MV-4-11 (cell line): ENCODE data around the gene SLU7.
A peak's percentile ranks its signal among the peaks of the same experiment; 100 is the strongest.

Experiments
- DNase-seq: peaks from one replicate; lab custom pipeline; 2025; lab: John Stamatoyannopoulos, UW

Gene SLU7

DNA sequence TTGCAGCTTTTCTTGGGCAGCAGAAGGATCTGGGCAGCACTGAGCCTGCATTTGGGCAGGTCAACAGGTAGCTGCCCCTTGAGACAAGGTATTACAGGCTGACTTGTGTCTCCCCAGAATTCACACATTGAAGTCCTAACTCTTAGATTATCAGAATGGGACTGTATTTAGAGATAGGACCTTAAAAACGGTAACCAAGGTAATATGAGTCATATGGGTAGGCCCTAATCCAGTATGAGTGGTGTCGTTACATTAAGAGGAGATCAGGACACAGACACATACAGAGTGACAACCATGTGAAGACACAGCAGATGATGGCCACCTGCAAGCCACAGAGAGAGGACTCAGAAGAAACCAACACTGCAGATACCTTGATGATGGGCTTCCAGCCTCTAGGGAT lies 51.6 kb downstream of the SLU7 start:
- no peak for DNase-seq

- DNase-seq: no peak
Observed at GRCh38 chr5:160366230-160366629, 52.7 kb downstream of the SLU7 start.

DNA sequence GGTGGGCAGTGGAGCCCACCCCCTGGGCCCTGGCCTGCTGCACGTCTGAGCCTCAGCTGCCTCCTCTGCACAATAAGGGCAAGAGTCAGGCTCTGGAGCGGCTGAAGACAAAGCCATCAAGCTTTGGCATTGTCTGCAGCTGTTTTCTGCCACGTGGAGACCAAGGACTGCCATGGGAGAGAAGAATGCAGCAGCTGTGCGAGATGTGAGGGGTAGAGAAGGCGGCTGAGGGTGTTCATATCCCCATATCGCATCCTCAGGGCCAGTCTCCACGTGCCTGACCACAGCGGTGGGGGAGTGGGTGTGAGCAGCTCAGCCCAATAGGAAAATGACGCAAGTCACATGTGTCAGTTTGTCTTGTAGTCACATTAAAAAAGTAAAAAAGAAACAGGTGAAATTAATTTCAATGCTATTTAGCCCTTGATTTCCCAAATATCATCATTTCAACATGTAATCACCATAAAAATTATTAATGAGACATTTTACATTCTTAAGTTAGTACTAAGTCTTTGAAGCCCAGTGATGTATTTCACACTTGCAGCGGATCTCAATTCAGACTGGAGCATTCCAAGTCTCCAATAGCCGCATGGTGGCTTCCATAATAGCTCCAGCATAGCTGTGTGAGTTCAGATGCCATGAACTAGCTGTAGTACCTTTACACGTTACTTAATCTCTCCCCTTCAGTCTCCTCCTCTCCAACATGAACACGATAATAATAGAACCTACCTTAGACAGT lies 55.1 kb downstream of the SLU7 start:
- DNase-seq: no peak

- no peak for DNase-seq
Observed at GRCh38 chr5:160363211-160363610, 55.7 kb downstream of the SLU7 start.

DNA sequence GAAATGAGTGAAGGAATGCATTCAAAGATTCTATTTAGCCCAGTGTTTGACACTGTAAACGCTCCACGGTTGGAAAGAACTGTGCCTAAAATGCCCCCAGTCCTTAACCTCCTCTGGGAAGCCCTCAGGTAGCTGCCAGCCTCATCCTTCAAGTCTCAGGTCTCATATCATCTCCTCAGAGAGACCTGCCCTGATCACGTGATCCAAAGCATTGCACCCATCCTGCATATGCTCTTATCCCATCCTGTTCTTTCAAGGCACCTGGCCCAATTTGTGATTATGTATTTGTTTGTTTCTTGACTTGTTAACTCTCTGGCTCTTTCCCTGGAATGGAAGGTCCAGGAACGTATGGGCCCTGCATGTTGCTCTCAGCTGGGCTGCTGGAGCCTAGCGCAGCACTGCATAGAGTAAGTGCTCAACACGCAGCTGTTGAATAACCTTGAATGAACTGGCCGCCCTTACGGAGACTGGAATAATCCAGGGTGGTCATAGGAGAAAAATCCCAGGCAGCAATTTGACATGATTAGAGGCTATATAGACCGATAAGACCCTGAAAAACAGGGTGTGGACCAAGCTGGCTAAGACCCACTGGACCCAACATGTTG lies 57.2 kb downstream of the SLU7 start:
- DNase-seq: no peak

DNA sequence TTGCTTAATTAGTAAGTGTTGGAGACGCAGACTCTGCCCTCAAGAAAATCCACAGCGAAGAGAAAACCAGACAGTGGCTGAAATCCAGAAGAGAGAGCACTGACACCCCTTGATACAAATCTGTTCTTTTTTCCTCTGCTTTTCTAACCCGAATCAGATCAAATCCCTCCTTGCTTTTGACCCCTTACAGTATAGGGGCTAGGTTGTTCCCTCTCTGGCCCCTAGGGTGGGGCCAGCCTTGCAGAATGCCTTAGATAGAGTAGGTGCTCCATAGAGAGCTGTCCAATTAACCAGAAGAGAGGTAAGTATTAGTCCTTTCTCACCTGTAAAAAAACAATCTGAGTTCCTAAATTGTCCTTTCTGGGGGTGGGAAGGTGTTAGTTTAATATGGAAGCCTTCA lies 58.6 kb downstream of the SLU7 start:
- DNase-seq: no peak

- DNase-seq: no peak
Observed at GRCh38 chr5:160359816-160360215, 59.1 kb downstream of the SLU7 start.

- no peak for DNase-seq
Observed at GRCh38 chr5:160359242-160359641, 59.6 kb downstream of the SLU7 start.

DNA sequence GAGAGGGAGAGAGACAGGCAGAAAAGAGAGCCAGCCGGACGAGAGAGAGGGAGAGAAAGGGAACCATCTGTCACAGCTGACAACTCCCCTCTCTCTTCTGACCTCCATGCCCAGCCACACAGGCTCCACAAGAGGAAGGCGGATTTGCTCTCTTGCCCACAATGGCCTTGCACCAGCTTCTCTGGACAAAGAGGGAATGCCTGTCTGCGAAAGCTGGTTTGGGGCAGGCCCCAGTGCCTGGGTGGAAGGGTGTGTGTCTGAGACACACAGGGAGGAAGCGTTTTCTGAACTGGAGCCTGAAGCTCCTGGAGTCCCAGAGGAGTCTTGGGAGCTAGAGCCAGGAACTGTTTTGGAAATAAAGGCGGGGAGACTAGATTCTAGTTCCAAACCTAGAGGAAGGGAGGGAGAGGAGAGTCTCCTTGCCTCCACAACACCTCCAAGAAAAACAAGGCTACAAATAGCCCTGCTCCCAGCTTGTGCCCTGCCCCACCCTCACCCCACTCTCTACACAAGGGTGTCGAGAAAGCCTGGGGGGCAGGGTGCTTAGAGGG lies 60.9 kb downstream of the SLU7 start:
- DNase-seq: peak; percentile 53

DNA sequence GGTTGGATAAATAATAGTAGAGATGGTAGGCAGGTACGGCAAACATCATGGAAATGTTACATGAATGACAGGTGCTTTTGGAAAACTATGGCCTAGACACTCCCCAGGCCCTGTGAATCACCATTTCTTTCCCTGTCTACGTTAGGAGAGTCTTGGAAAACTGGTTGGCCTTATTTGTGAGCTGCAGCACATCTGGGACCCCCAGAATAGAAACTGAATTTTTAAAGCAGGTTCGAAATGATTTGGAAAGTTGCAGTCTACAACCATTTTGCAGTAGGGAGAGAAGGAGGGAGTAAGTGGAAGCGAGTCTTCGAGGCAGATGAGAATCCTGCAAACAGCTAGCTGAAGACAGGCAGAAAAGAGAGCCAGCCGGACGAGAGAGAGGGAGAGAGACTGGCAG lies 61.5 kb downstream of the SLU7 start:
- DNase-seq: peak; percentile 37

DNA sequence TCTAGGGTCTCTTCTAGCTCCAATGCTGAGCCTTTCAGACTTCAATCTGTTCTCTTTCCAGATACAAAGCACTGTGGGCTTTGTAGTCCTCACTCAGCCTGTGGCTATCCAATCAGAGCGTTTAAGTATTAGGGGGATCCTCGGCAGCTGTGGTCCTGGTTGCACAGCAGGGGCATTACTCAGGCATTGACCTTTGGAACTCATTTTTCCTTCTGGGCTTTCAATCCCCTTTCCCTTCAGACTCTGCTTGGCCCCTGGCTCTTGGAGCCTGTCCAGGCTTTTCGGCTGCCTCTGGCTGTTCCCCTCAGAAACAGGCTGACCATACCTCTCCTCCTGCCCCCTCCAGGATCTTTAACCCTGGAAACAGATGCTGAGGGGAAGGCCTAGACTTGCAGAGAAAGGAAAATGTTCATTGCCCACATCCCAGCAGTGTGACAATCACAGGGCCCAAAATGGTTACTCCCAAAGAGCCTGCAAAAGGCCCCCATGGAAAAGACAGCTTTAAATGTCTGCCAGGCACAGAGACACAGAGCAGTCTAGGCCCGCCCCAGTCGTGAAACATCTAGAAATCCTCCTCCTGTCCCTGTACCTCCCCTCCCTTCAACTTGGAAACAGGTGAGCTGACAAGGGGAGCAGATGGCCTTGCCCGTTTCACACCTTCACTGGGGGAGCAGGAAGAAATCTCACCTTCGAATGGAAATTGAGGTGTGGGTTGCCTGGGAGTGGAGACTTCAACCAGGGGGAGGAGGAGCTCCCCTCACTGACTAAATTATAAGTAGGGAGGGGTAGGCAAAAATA lies 62.1 kb downstream of the SLU7 start:
- no peak for DNase-seq

GRCh38 chr5:160354666-160355065 lies 64.2 kb downstream of the SLU7 start:
- DNase-seq: no peak

GRCh38 chr5:160353379-160353778 lies 65.5 kb downstream of the SLU7 start:
- no peak for DNase-seq

DNA sequence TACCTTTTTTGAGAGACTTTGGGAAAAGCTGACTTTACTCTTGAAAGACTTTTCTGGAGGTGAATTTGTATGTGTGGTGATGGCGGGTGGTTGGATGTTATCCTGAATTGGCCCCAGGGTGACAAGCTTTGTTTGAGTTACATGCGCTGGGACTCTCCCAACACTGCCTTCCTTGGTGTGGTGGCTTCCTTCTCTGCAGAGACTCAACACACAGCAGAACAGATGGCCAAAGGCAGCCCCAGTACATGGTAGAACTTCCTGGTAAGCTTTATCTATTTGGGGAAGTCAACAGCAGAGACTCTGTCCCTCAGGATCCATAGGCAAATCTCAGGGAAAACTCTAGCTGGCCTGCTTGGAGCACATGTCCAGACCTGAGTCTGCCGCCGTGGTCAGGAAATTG lies 66.6 kb downstream of the SLU7 start:
- peak; percentile 11 for DNase-seq
